ENCODE measurements around the gene DPH5.

- TF ChIP-seq CTCF (IDR thresholded peaks at IDR 0.05) (no peak), EZH2 (IDR thresholded peaks at IDR 0.05; ENCODE audit: borderline replicate concordance, insufficient read depth, low read depth, low read length, poor library complexity, severe bottlenecking) (no peak)
These were observed 53.4 kb downstream of the DPH5 start for GRCh38 chr1:100972185-100972584.
